Nephron (organoid): ENCODE measurements around the gene NAT9.

Experiments
- H3K27ac Mint-ChIP-seq, 3 experiments: 2 replicates each; pipeline ENCODE4 v1.8.0; 2020; ENCODE audit warnings: mixed read lengths in 3 of 3, mild to moderate bottlenecking in 2 of 3, moderate library complexity in 1 of 3
- H3K27me3 Mint-ChIP-seq: 2 replicates; pipeline ENCODE4 v1.8.0; 2021; ENCODE audit warnings: low read depth, mild to moderate bottlenecking, moderate library complexity, mixed read lengths
- H3K36me3 Mint-ChIP-seq: 2 replicates; pipeline ENCODE4 v1.8.0; 2020; ENCODE audit warnings: low read depth, mixed read lengths
- H3K4me1 Mint-ChIP-seq: 2 replicates; pipeline ENCODE4 v1.8.0; 2020; ENCODE audit warnings: mixed read lengths
- H3K4me3 Mint-ChIP-seq, 3 experiments: 2 replicates each; pipeline ENCODE4 v1.8.0; 2020; ENCODE audit warnings: mild to moderate bottlenecking in 3 of 3, mixed read lengths in 3 of 3, moderate library complexity in 2 of 3
- H3K9me3 Mint-ChIP-seq: 2 replicates; pipeline ENCODE4 v1.8.0; 2020; ENCODE audit warnings: mixed read lengths
- TF ChIP-seq, protein P1 (sequence below), 3 experiments: fragments of 200-600 bp; sonication (generic); IDR thresholded peaks; one replicate each; pipeline ENCODE4 v1.5.0; 2021; ENCODE audit warnings: antibody characterized with exemption in 3 of 3; ENCODE audit not compliant: unreplicated experiment in 3 of 3

The NAT9 gene

DNA sequence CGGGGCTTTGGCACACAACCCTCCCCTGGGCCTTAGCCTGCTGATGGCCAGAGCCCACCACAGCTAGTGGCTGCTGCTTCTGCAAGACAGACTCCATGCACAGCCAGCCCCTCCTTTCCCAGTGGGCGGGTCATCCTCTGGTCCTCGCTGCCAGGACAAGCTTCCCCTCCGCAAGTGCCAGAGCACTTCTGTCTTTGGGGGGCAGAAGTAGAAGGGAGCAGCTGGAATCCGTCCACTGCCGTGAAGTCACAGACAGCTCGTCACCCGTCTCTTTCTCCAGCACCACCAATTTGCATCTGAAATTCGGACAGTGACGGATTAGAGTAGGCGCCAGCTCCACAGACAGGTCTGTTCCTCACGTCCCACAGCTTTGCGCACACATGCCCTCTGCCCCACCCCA is 31.3 kb upstream of the NAT9 start:
- H3K36me3 Mint-ChIP-seq: peaks cover 12% of the 10 kb centered on the region
- peaks cover 25% of the 10 kb centered on the region for H3K27me3 Mint-ChIP-seq
- H3K4me3 Mint-ChIP-seq: no peak overlapping the region
- no peaks in the 10 kb centered on the region for H3K9me3 Mint-ChIP-seq
- TF ChIP-seq, protein P1, sequence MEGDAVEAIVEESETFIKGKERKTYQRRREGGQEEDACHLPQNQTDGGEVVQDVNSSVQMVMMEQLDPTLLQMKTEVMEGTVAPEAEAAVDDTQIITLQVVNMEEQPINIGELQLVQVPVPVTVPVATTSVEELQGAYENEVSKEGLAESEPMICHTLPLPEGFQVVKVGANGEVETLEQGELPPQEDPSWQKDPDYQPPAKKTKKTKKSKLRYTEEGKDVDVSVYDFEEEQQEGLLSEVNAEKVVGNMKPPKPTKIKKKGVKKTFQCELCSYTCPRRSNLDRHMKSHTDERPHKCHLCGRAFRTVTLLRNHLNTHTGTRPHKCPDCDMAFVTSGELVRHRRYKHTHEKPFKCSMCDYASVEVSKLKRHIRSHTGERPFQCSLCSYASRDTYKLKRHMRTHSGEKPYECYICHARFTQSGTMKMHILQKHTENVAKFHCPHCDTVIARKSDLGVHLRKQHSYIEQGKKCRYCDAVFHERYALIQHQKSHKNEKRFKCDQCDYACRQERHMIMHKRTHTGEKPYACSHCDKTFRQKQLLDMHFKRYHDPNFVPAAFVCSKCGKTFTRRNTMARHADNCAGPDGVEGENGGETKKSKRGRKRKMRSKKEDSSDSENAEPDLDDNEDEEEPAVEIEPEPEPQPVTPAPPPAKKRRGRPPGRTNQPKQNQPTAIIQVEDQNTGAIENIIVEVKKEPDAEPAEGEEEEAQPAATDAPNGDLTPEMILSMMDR (IDR thresholded peaks at IDR 0.05; ENCODE audit: unreplicated experiment in 3 of 3): no peak
- peaks cover 16% of the 10 kb centered on the region for H3K4me1 Mint-ChIP-seq
- no peak overlapping the region for H3K27ac Mint-ChIP-seq

DNA sequence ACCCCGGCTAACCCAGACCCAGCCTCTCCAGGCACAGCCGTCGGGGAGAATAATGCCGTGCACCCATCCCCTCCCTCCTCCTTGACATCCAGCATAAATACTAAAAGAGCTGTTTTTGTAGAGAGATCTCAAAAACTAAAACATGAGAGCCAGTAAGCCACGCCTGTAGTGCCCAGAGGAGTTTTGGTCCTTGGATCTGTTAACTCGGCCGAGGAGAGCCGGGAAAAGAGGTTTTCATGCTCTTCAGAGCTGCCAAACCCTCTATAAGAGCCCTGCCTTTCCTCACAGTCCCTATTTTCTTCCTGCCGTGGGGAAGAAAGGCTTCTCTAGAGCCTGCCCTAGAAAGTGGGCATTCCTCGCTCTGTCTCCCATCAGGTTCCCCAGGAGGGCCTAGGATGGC is 30.2 kb upstream of the NAT9 start:
- Mint-ChIP-seq H3K27ac (no peak overlapping the region), H3K36me3 (peaks cover 18% of the 10 kb centered on the region), H3K4me1 (peaks cover 11% of the 10 kb centered on the region)

DNA sequence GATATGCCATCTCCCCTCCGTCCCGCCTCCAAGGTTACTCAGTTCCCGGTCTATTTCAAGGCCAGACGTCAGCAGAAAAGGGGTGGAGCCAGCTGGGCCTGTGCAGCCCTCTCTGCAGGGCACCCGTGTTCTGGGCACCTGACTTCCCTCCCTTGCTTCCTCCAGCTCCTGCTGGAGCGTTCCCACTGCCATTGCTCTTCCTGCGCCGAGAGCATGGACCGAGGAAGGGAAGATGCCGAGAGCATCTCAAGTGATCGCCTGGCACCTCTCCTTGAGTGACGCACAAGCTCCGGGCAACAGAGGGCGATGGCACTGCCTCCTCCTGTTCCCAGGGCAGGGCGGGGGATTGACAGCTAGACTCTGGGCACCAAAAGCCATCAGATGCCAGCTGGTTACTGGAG is 29.4 kb upstream of the NAT9 start:
- no peaks in the 10 kb centered on the region for H3K9me3 Mint-ChIP-seq
- peaks cover 24% of the 10 kb centered on the region for H3K27me3 Mint-ChIP-seq
- H3K27ac Mint-ChIP-seq: no peak overlapping the region
- no peak overlapping the region for H3K4me3 Mint-ChIP-seq
- peaks cover 6% of the 10 kb centered on the region for H3K4me1 Mint-ChIP-seq
- TF ChIP-seq, protein P1 (IDR thresholded peaks at IDR 0.05; ENCODE audit: unreplicated experiment in 3 of 3): no peak
- peaks cover 22% of the 10 kb centered on the region for H3K36me3 Mint-ChIP-seq

More for the DNA sequence above, 30.2 kb upstream of the NAT9 start:
- H3K4me3 Mint-ChIP-seq: no peak overlapping the region
- peaks cover 26% of the 10 kb centered on the region for H3K27me3 Mint-ChIP-seq
- TF ChIP-seq, protein P1 (IDR thresholded peaks at IDR 0.05; ENCODE audit: unreplicated experiment in 3 of 3): no peak
- H3K9me3 Mint-ChIP-seq: no peaks in the 10 kb centered on the region

DNA sequence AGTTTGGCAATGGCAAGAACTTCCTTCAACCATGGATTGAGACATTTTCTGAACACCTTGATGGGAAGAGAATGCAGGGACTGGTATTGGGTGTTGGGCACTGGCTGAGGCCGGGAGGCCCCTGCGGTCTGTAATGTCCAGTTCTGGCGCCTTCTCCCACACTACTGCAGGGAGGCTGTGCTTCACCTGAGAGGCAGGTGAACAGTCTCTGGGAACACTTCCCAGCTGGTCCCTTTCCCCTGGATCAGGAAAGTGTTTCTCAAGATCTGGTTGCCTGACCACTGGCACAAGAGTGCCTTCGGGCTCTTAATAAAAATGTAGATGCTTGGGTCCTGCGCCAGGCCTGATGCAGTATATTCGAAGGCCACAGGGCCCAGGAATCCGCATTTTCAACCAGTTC is 28.5 kb upstream of the NAT9 start:
- peaks cover 5% of the 10 kb centered on the region for H3K4me1 Mint-ChIP-seq
- H3K36me3 Mint-ChIP-seq: peaks cover 27% of the 10 kb centered on the region
- no peaks in the 10 kb centered on the region for H3K9me3 Mint-ChIP-seq

DNA sequence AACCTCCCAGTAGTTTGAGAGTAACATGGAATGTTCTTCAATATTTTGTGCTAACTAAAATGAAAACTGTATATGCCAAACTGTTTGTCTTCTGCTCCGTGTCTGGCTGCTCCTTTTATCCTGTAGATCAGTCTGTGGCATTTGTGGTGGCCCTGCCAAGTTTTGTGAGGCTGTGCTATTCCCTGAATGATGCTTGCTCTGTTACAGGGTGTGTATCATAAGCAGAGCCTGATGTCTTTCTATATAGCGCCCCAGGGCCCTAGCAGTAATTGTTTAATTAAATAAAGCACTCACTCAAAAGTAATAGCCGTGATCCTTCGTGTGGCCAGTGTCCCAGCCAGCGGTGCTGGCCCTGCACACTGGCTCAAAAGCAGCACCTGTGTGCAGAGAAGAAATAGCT is 27.8 kb upstream of the NAT9 start:
- Mint-ChIP-seq H3K4me1 (peaks cover 5% of the 10 kb centered on the region), H3K27me3 (peaks cover 24% of the 10 kb centered on the region), H3K9me3 (no peaks in the 10 kb centered on the region), H3K36me3 (peaks cover 31% of the 10 kb centered on the region), H3K4me3 (no peak overlapping the region), H3K27ac (no peak overlapping the region)
- TF ChIP-seq, protein P1 (IDR thresholded peaks at IDR 0.05; ENCODE audit: unreplicated experiment in 3 of 3): no peak

More for the DNA sequence above, 28.5 kb upstream of the NAT9 start:
- H3K27ac Mint-ChIP-seq: no peak overlapping the region
- H3K27me3 Mint-ChIP-seq: peaks cover 24% of the 10 kb centered on the region
- H3K4me3 Mint-ChIP-seq: no peak overlapping the region
- TF ChIP-seq, protein P1 (IDR thresholded peaks at IDR 0.05; ENCODE audit: unreplicated experiment in 3 of 3): no peak

DNA sequence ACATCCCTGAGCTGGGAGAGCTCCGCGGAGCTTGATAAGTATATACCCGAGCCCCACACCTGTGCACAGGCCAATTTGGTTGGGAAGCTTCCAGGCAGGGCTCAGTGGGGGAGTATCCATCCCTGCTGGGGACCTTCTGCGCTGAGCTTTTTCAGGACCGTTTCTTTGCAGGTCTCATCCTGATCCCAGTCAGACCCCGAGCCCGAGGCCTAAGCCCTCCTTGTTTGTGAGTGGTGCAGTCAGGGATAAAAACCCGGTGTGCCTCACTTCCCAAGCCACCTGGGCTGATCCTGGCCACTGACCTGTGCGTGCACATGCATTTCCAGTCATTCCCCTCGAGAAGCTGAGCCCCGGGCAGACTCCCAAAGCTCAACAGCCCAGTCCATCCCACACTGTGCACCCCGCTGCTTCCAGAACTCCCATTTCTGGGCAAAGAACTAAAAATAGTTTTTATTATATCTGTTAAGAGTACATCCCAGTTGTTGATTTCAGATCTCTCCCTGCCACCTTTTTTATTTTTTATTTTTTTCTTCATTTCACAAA is 27.3 kb upstream of the NAT9 start:
- no peak overlapping the region for H3K27ac Mint-ChIP-seq
- TF ChIP-seq, protein P1 (IDR thresholded peaks at IDR 0.05; ENCODE audit: unreplicated experiment in 3 of 3): no peak
- peaks cover 22% of the 10 kb centered on the region for H3K27me3 Mint-ChIP-seq
- H3K4me1 Mint-ChIP-seq: peaks cover 5% of the 10 kb centered on the region
- H3K9me3 Mint-ChIP-seq: no peaks in the 10 kb centered on the region
- H3K36me3 Mint-ChIP-seq: peaks cover 34% of the 10 kb centered on the region
- H3K4me3 Mint-ChIP-seq: no peak overlapping the region
